Measurements from ENCODE around the gene NDST1. TPM values are rescaled to one million over a fixed set of nuclear protein-coding genes. Genes with fewer than 3 reads are reported as not detected.
A peak's percentile ranks its signal among the peaks of the same experiment; 100 is the strongest.

Gene NDST1
- total RNA-seq, 2 donors from 2014 or later = 112 to 131 TPM

DNA sequence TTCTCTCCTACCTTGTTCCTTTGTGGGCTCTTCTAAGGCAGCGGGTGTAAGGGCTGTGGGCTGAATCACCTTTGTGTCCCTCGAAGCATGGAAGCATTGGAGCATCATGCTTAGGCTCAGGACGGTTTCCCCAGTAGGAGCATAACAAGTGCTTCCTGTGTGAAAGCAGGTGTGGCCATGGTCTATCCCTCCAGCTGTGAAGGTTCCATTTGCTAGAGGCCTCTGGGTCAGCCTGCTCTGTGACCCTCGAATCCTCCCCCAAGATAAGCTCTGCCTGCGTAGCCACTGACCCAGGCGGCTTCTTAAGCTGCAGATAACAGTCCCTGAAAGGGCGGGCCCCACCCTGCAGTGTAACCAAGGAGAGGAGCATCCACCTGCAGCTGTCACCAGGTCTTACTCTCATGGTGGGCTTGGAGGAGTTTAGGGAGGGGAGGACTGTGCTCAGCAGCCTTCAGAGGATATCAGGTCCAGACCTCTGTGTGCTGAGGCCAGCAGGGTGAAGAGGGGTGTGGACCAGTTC is 8.4 kb upstream of the NDST1 start:
- Histone ChIP-seq H3K27me3 (replicated peaks; ENCODE audit: insufficient read depth) (no peaks in the 10 kb centered on the region), H3K9me3 (no peaks in the 10 kb centered on the region), H3K27ac (no peak overlapping the region), H3K4me1 (ENCODE audit: control insufficient read depth in 1 of 2, low read depth in 2 of 2) (peaks cover 48 to 87% of the 10 kb centered on the region in 2 donors), H3K36me3 (no peaks in the 10 kb centered on the region), H3K4me3 (no peak overlapping the region)
- ATAC-seq (ENCODE audit: insufficient number of reproducible peaks, low FRiP score, low read depth) (no peak), DNase-seq (ENCODE audit: low spot score) (no peak)
- TF ChIP-seq, protein P1, sequence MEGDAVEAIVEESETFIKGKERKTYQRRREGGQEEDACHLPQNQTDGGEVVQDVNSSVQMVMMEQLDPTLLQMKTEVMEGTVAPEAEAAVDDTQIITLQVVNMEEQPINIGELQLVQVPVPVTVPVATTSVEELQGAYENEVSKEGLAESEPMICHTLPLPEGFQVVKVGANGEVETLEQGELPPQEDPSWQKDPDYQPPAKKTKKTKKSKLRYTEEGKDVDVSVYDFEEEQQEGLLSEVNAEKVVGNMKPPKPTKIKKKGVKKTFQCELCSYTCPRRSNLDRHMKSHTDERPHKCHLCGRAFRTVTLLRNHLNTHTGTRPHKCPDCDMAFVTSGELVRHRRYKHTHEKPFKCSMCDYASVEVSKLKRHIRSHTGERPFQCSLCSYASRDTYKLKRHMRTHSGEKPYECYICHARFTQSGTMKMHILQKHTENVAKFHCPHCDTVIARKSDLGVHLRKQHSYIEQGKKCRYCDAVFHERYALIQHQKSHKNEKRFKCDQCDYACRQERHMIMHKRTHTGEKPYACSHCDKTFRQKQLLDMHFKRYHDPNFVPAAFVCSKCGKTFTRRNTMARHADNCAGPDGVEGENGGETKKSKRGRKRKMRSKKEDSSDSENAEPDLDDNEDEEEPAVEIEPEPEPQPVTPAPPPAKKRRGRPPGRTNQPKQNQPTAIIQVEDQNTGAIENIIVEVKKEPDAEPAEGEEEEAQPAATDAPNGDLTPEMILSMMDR (IDR thresholded peaks at IDR 0.05) = no peak

DNA sequence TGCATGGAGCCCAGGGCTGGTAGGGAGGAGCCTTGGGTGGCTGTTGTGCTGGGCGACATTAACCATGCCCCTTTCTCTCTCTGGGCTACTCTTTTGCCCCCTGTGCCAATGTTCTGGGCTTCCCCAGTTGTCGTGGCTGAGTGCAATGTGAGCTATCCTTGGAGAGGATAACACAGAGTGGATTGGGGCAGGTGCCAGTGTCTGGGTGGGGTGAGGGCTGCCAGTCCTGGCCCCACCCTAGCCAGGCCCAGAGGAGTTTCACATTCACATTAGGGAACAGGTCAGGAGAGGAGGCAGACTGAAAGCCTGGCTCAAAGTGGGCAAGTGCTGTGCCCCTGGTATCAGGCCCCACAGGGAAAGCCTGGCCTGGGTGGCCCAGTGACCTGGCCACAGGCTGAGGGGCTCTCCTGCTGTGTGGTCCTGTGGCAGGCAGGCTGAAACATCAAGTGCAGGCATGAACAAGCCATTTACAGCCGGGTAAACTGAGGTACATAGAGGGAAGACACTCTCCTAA is 7.5 kb upstream of the NDST1 start:
- Histone ChIP-seq H3K27ac (peak overlapping the region in 1 of 2 donors; percentile 30), H3K9me3 (no peaks in the 10 kb centered on the region), H3K4me3 (no peak overlapping the region), H3K36me3 (no peaks in the 10 kb centered on the region), H3K27me3 (replicated peaks; ENCODE audit: insufficient read depth) (no peaks in the 10 kb centered on the region), H3K4me1 (ENCODE audit: control insufficient read depth in 1 of 2, low read depth in 2 of 2) (peaks cover 57 to 93% of the 10 kb centered on the region in 2 donors)
- DNase-seq (ENCODE audit: low spot score) = no peak
- TF ChIP-seq, protein P1 (IDR thresholded peaks at IDR 0.05) = no peak
- no peak for ATAC-seq (ENCODE audit: insufficient number of reproducible peaks, low FRiP score, low read depth)

- Histone ChIP-seq H3K27ac (peak overlapping the region in 1 of 2 donors; percentile 14), H3K36me3 (no peaks in the 10 kb centered on the region), H3K4me3 (no peak overlapping the region), H3K4me1 (ENCODE audit: control insufficient read depth in 1 of 2, low read depth in 2 of 2) (peaks cover 62 to 98% of the 10 kb centered on the region in 2 donors), H3K9me3 (no peaks in the 10 kb centered on the region), H3K27me3 (replicated peaks; ENCODE audit: insufficient read depth) (no peaks in the 10 kb centered on the region)
- TF ChIP-seq, protein P1 (IDR thresholded peaks at IDR 0.05) = no peak
- no peak for ATAC-seq (ENCODE audit: insufficient number of reproducible peaks, low FRiP score, low read depth)
- no peak for DNase-seq (ENCODE audit: low spot score)
Observed at GRCh38 chr5:150500905-150501304, 7.0 kb upstream of the NDST1 start.

- peaks cover 60 to 100% of the 10 kb centered on the region in 2 donors for H3K4me1 ChIP-seq (ENCODE audit: control insufficient read depth in 1 of 2, low read depth in 2 of 2)
- H3K4me3 ChIP-seq = no peak overlapping the region
- H3K27ac ChIP-seq = peak overlapping the region in 1 of 2 donors; percentile 90
Observed at GRCh38 chr5:150502106-150502505, 5.8 kb upstream of the NDST1 start.

DNA sequence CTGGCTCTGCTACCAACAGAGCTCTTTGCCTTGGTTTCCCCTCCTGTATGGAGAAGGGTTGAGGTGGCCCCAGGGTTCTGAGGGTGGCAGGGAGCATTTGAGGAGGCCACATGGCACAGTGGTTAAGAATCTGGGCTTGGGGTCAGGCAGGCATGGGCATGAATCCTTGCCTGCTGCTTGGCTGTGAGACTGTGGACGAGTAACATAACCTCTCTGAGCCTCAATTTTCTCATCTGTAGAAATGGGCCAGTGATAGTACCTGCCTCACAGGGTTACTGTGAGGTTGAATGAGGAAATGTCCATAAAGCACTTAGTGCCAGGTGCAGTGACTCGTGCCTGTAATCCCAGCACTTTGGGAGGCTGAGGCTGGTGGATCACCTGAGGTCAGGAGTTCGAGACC is 5.1 kb upstream of the NDST1 start:
- no peaks in the 10 kb centered on the region for H3K9me3 ChIP-seq
- ATAC-seq (ENCODE audit: insufficient number of reproducible peaks, low FRiP score, low read depth) (no peak), DNase-seq (ENCODE audit: low spot score) (no peak)
- H3K36me3 ChIP-seq = no peaks in the 10 kb centered on the region
- no peak overlapping the region for H3K4me3 ChIP-seq
- TF ChIP-seq, protein P1 (IDR thresholded peaks at IDR 0.05) = no peak
- peaks cover 61 to 100% of the 10 kb centered on the region in 2 donors for H3K4me1 ChIP-seq (ENCODE audit: control insufficient read depth in 1 of 2, low read depth in 2 of 2)
- H3K27ac ChIP-seq = peak overlapping the region; percentile 90
- no peaks in the 10 kb centered on the region for H3K27me3 ChIP-seq (replicated peaks; ENCODE audit: insufficient read depth)

More at GRCh38 chr5:150502106-150502505, 5.8 kb upstream of the NDST1 start:
- TF ChIP-seq, protein P1 (IDR thresholded peaks at IDR 0.05) = no peak
- no peaks in the 10 kb centered on the region for H3K9me3 ChIP-seq
- ATAC-seq (ENCODE audit: insufficient number of reproducible peaks, low FRiP score, low read depth) (no peak), DNase-seq (ENCODE audit: low spot score) (no peak)
- H3K36me3 ChIP-seq = no peaks in the 10 kb centered on the region
- H3K27me3 ChIP-seq (replicated peaks; ENCODE audit: insufficient read depth) = no peaks in the 10 kb centered on the region

Data from thoracic aorta (tissue), 2 donors.